Activated CD4-positive, alpha-beta T cell treated with anti-CD3 and anti-CD28 coated beads, Interleukin-2, Interleukin-4, amounts not matched to agents 100 ng/mL and 50 ng/mL, durations not matched to agents 16 hours and 8 hours (primary cell): ENCODE results near the gene EYS.
"Not testable (repeated sequence)": the region's sequence is repeated elsewhere in the genome, so short reads cannot be mapped to it uniquely, and the experiment has no call there.

Source experiments
- DNase-seq: peaks from one replicate; pipeline ENCODE4 v3.0.0-alpha.2; 2020; ENCODE audit warnings: low spot score

The EYS gene

DNA sequence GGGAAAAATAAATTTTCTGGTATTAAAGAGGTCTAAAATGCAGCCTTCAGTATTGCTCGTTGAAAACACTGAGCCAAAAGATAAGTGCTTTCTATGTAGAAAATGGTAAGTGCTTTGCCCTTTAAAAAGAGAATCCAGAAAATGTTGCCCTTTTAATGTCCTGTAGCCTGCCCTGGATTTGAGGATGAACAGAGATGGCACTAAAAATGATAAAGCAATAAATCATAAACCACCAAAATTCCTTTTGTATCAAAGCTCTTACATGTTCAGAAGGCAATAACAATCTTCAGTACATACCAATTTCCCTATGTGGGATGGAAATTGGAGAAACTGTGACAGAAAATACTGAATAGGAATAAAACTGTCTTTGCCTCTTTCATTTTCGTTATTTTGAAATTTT is 1665.7 kb downstream of the EYS start:
- no peak for DNase-seq

DNA sequence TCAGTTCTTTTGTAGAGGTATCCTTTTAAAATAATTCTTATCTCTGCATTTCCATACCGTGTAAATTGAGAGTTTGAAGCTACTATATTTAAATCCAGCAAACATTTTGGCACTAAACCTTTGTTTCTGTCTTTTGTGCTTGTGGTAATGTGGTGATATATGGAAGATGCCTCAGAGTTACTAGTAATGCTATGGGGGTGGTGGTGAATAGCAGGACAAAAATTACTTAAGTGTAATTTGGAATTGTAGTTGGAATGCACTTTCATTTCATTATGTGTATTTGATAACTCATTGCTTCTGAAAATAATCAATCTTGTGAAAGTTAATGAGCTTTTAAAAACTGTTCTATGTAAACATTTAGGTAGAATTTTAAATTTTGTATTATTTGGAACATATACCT is 1666.9 kb downstream of the EYS start:
- DNase-seq: no peak

GRCh38 chr6:64037427-64037826 is 1669.6 kb downstream of the EYS start:
- DNase-seq: no peak

DNA sequence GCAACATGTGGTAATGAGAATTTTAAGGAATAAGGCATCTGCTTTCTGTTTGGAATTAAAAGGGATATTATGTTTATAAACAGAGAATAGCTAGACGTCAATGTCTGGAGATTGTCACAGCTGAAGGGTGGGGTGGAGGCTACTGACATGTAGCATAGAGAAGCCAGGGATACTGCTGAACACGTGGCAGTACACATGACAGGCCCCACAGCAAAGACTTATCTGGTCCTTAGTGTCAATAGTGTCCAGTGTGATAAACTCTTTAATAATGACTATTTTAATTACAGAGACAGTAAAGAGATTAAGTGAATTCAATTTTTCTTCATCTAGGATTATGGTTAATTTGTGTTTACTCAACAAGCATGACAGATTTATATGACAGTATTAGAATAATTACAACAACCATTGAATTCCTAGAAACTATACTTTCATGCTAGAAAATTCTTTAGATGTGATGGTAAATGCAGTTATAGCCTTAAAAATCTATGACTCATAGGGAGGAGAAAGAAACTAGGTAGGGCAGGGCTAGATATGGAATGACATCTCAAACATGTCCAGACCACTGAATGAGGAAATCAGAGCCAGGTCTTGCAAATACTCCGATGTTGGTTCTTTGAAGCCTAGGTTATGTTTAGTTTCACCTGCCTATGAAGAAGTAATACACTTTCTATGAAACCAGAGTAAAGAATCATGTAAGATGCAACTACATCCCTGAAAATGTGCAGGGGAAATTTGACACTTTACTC is 1671.9 kb downstream of the EYS start:
- no peak for DNase-seq

DNA sequence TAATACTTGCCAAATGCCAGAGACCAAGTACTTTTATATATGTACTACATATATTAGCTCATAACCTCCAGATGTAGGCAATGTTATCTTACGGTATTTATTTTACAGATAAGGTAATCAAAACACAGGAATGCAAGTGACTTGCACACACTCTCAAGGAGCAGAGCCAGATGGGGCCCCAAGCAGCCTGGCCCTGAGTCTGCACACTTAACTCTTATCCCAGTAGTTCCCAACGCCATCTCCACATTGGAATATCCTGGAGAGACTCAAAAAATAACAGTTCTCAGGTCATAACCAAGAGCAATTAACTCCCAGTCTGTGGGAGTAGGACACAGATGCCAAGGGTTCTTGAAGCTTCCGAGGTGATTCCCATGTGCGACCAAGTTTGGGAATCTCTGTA is 1672.7 kb downstream of the EYS start:
- no peak for DNase-seq

- not testable (repeated sequence) for DNase-seq
Measured at GRCh38 chr6:64030950-64031618, 1675.9 kb downstream of the EYS start.

- DNase-seq: no peak
Measured at GRCh38 chr6:64023693-64024092, 1683.3 kb downstream of the EYS start.

DNA sequence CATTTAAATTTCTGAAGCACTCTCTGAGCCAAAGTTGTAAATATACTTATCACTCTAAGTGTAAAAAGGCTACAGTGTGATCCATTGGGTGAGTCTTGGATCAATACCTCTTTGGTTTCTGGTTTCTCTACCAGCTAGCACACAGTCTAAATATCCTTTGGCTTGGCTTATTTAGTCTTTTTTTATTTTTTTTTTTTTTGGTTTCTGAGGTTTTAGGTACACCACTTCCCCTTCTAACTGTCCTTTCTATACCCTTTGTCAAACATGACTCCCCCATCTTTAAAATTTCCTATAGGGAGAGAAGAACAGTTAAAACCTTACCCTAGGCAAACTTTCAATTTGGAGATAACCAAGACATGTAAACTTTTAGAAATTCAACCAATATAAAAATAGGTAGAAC is 1692.4 kb downstream of the EYS start:
- DNase-seq: no peak

DNA sequence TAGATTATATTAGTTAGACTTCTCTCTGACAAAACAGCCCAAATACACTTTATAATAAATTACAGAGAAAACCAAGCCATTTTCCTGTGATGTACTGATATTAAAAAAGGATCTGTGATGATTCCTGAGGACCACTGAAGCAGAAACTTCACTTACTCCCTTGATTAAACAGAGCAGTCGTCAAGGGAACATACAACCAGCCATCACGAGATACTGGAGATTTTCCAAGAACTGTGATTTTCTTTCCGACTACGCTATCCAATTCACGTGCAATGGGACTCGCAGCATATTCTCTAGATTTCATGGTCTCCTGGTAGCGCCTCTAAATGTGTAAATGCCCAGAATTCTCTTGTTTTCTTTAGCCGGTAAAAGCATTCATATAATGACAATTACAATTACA is 1694.0 kb downstream of the EYS start:
- no peak for DNase-seq

- DNase-seq: no peak
Measured at GRCh38 chr6:64012351-64013001, 1694.5 kb downstream of the EYS start.

GRCh38 chr6:64010666-64011065 is 1696.4 kb downstream of the EYS start:
- no peak for DNase-seq

- no peak for DNase-seq
Measured at GRCh38 chr6:64010010-64010409, 1697.0 kb downstream of the EYS start.

GRCh38 chr6:64006246-64006645 is 1700.8 kb downstream of the EYS start:
- no peak for DNase-seq

- no peak for DNase-seq
Measured at GRCh38 chr6:64000818-64001491, 1706.1 kb downstream of the EYS start.

- no peak for DNase-seq
Measured at GRCh38 chr6:63999613-64000012, 1707.4 kb downstream of the EYS start.

DNA sequence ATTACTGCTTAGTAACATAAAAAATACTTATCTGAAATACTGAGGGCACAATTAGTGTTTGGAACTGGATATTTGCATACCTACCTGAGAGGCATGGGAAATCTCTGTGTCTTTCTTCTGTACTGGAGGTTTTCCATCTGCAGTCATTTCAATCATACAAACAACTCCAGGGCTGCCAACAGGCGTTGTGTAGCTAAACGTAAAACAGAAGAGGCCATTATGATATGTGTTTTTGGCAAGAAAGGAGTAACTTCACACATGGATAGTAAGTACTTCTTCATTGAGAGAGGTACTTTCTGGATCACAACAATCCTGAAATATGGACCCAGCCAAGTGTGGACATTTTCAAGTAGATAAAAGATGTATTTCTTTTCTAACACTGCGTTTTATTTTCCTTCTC is 1708.0 kb downstream of the EYS start:
- no peak for DNase-seq

GRCh38 chr6:63997734-63998133 is 1709.3 kb downstream of the EYS start:
- no peak for DNase-seq

GRCh38 chr6:63997221-63997620 is 1709.8 kb downstream of the EYS start:
- no peak for DNase-seq

GRCh38 chr6:63985223-63985622 is 1721.8 kb downstream of the EYS start:
- no peak for DNase-seq

GRCh38 chr6:63975699-63976098 is 1731.3 kb downstream of the EYS start:
- no peak for DNase-seq

DNA sequence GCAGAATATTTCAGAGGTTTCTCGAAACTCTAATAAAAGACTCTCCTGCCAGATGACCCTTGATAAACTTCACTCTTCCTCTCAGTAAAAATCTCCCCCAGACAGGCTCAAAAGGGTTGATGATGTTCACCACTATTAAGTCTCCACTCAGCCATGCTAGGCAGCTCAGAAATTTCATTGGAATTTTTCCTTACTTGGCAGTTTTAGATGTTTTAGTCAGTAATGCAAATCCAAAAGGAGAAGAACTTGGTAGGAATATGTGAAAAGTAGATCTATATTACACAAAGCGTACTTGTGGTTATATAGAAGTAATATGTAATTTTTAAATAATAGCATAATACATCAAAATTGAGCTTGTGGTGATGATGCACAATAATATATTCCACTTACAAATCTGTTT is 1738.4 kb downstream of the EYS start:
- DNase-seq: no peak

DNA sequence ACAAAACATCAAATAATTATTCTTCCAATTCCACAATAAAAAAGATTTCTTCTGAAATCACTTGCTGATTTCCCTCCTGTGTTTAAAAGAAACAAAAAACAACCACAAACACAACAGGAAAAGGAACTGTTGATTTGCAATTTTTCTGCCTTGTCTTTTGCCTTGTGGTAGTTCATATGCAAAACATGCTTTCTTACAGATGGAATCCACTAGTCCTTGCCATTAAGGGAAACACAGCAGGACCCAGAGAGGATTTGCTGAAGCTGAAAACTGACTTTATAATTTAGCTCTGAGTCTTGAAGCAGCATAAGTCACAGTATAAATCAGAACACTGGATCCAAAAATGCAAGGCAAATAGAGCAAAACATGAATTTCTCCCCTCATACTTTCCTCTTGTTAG is 1742.7 kb downstream of the EYS start:
- DNase-seq: no peak

DNA sequence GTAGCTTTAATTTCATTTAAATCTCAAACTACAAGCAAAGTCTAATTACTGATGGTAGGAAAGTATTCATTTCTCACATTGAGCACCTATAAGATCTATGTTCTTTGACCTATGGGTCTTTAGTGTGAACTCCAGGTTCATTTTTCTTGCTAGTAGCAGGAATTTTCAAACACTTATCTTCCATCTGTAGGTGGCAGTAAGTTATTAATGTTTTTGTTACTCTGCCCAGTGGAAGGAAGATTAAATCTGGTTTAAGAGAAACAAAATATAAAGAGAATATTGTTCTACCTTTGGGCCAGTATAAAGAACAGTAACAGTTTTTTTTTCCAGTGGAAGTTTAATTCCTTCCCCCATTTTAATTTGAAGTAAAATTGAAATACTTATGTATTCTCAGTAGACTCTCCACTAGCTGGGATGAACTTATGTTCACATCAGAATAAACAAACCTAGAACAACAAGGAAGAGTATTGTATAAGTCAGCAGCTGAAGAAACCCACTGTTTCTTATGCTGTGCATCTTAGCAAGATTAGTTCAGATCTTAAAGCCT is 1743.2 kb downstream of the EYS start:
- no peak for DNase-seq
